Stimulated activated naive CD8-positive, alpha-beta T cell treated with anti-CD3 and anti-CD28 coated beads, Interleukin-15, Interleukin-2, amounts not matched to agents 100 ng/mL and 50 ng/mL, for 24 hours (primary cell): ENCODE measurements around the gene STEAP4.

Experiments
- H3K27ac Mint-ChIP-seq: one replicate; pipeline ENCODE4 v1.8.0; 2021; ENCODE audit warnings: mild to moderate bottlenecking, mixed read lengths
- H3K27me3 Mint-ChIP-seq: one replicate; pipeline ENCODE4 v1.8.0; 2021; ENCODE audit warnings: mixed read lengths
- H3K36me3 Mint-ChIP-seq: one replicate; pipeline ENCODE4 v1.8.0; 2021; ENCODE audit warnings: low read depth, mixed read lengths
- H3K4me1 Mint-ChIP-seq: one replicate; pipeline ENCODE4 v1.8.0; 2021; ENCODE audit warnings: low read depth, mixed read lengths
- H3K4me3 Mint-ChIP-seq: one replicate; pipeline ENCODE4 v1.8.0; 2021; ENCODE audit warnings: mild to moderate bottlenecking, mixed read lengths
- H3K9me3 Mint-ChIP-seq: one replicate; pipeline ENCODE4 v1.8.0; 2021; ENCODE audit warnings: mixed read lengths

Gene STEAP4

DNA sequence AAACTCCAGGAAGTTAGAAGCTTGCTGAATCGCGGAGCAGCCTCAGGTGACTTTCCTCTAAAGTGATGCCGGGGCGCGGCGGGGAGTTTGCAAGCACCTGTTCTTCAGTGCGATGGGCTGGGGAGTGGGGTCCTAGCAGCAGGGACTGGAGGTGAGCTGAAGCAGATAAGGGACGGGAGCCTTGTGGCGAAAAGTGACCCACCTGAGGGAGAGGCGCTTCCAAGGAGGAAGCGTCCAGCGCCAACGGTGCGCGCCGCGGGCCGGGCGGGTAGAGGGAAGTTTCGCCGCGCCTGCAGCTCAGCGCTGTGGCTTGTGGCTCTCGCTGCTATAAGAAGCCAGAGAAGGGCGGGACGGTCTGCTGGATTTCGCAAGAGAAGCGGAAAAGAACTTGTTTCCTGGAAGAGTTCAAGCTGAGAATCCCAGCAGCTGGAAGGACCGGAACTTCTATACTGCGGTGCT is at the start of gene STEAP4:
Gene STEAP4, minus strand, starts transcription at position 305 of the 459 bp plus-strand sequence. CDS start 22,625 bp downstream, outside the sequence.
- Mint-ChIP-seq H3K4me3 (peak within 1 kb of the TSS; percentile 13), H3K27ac (no peak within 1 kb of the TSS), H3K4me1 (peaks cover 4% of the 10 kb centered on the region), H3K9me3 (no peaks in the 10 kb centered on the region), H3K36me3 (no peaks in the 10 kb centered on the region), H3K27me3 (peaks cover 48% of the 10 kb centered on the region)

- no peak overlapping the region for H3K27ac Mint-ChIP-seq
- no peaks in the 10 kb centered on the region for H3K4me1 Mint-ChIP-seq
- peaks cover 21% of the 10 kb centered on the region for H3K27me3 Mint-ChIP-seq
- H3K9me3 Mint-ChIP-seq = no peaks in the 10 kb centered on the region
- H3K36me3 Mint-ChIP-seq = no peaks in the 10 kb centered on the region
- H3K4me3 Mint-ChIP-seq = no peak overlapping the region
Observed at GRCh38 chr7:88355011-88355410, 48.3 kb upstream of the STEAP4 start.

DNA sequence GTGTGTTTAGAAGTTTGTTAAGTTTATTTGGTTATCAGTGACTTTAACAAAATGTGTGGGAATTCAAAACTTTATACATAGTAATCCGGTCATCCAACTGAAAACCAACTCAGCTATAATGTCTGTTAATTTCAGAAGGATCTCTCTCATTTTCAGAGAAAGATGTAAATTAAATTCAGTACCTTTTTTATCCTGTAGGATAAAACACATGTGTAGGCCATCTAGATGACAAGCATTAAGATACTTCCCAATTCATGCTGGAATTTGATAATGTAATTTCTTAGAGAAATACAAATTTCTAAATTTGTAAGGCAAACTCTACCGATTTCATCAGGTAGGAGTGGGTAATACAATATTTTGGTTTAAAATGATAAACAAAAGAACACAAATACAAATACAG is 43.4 kb upstream of the STEAP4 start:
- H3K27ac Mint-ChIP-seq = no peak overlapping the region
- no peaks in the 10 kb centered on the region for H3K36me3 Mint-ChIP-seq
- H3K4me1 Mint-ChIP-seq = no peaks in the 10 kb centered on the region
- H3K4me3 Mint-ChIP-seq = no peak overlapping the region
- H3K27me3 Mint-ChIP-seq = peaks cover 29% of the 10 kb centered on the region
- H3K9me3 Mint-ChIP-seq = no peaks in the 10 kb centered on the region

DNA sequence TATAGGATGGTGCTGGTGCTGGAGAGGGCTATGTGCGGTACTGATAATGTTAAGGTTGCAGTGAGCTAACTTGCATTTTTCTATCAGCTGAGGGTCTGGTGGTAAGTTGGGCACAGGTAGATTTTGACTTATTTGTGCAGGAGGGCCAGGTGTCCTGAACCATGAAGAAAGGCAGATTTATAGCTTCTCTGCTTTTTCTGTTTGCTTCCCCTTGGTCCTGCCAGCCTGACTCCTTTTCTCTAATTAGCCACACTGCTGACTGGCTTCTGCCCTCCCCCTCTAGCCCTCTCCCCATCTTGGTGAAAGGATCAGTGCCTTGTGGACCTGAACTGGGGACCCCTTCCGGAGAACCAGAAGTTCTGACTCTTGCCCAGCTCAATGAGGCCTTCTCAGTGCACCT is 40.8 kb upstream of the STEAP4 start:
- Mint-ChIP-seq H3K27ac (no peak overlapping the region), H3K36me3 (no peaks in the 10 kb centered on the region), H3K9me3 (no peaks in the 10 kb centered on the region), H3K4me1 (no peaks in the 10 kb centered on the region), H3K4me3 (no peak overlapping the region), H3K27me3 (peaks cover 34% of the 10 kb centered on the region)

- Mint-ChIP-seq H3K4me3 (no peak overlapping the region), H3K4me1 (no peaks in the 10 kb centered on the region), H3K27me3 (peaks cover 36% of the 10 kb centered on the region), H3K36me3 (no peaks in the 10 kb centered on the region), H3K27ac (no peak overlapping the region), H3K9me3 (no peaks in the 10 kb centered on the region)
Observed at GRCh38 chr7:88347090-88347489, 40.4 kb upstream of the STEAP4 start.

- Mint-ChIP-seq H3K4me3 (no peak overlapping the region), H3K9me3 (no peaks in the 10 kb centered on the region)
Observed at GRCh38 chr7:88346357-88346756, 39.7 kb upstream of the STEAP4 start.

DNA sequence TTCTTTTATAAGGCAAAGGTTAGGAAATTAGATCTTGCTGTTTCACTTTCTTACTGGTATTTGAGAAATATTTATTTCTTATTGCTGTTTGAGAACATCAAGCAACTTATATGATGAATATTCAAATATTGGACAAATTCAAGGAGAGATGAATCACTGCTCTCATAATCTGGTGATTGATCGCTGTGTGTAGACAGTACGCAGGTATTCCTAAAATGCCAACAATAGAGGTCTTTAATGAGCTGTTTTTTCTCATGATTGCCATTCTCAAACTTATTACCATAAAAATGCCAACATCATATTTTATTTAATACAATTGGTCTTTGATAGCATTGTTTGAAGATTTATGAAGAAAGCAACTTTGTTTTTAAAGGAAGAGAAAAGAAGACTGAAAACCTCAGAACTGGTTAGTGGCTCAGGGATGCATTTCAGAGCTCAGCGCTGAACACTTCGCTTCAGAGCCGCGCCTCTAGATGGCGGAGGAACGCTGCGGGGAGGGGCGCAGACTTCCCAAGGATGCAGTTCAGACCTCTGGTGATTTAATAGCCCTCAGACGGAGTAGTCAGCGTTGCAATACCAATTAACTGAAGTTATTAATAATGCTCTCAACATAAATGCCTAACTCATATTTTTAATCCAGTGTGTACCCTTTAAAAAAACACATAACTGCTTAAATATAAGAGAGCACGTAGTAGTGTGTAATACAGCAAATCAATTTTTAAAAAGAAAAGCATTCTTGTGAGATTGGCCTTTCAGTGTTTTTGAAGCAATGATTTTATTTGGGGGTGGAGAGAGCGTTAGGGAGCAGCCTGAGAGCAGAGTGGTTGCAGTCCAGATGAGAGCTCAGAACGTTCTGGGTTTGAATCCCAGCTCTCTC is 38.5 kb upstream of the STEAP4 start:
- no peaks in the 10 kb centered on the region for H3K36me3 Mint-ChIP-seq
- no peaks in the 10 kb centered on the region for H3K4me1 Mint-ChIP-seq
- H3K4me3 Mint-ChIP-seq = no peak overlapping the region
- peaks cover 42% of the 10 kb centered on the region for H3K27me3 Mint-ChIP-seq
- no peaks in the 10 kb centered on the region for H3K9me3 Mint-ChIP-seq
- H3K27ac Mint-ChIP-seq = no peak overlapping the region

More at GRCh38 chr7:88346357-88346756, 39.7 kb upstream of the STEAP4 start:
- Mint-ChIP-seq H3K4me1 (no peaks in the 10 kb centered on the region), H3K36me3 (no peaks in the 10 kb centered on the region), H3K27ac (no peak overlapping the region), H3K27me3 (peaks cover 38% of the 10 kb centered on the region)

DNA sequence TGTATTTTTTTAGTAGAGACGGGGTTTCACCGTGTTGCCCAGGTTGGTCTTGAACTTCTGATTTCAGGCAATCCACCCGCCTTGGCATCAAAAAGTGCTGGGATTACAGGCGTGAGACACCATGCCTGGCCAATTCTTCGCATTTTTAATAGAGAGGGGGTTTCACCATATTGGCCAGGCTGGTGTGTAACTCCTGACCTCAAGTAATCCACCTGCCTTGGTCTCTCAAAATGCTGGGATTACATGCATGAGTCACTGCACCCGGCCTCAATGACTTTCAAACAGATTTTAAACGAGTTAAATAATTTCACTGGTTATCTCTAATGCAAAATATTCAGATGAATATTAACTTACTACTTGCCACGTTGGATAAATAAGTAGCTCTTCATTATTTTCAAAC is 37.6 kb upstream of the STEAP4 start:
- peaks cover 42% of the 10 kb centered on the region for H3K27me3 Mint-ChIP-seq

GRCh38 chr7:88339195-88339922 is 32.7 kb upstream of the STEAP4 start:
- H3K4me1 Mint-ChIP-seq = no peaks in the 10 kb centered on the region
- H3K36me3 Mint-ChIP-seq = no peaks in the 10 kb centered on the region
- H3K27ac Mint-ChIP-seq = no peak overlapping the region
- H3K27me3 Mint-ChIP-seq = peaks cover 39% of the 10 kb centered on the region
- H3K4me3 Mint-ChIP-seq = no peak overlapping the region
- H3K9me3 Mint-ChIP-seq = no peaks in the 10 kb centered on the region

More for the DNA sequence above, 37.6 kb upstream of the STEAP4 start:
- H3K9me3 Mint-ChIP-seq = no peaks in the 10 kb centered on the region
- no peaks in the 10 kb centered on the region for H3K36me3 Mint-ChIP-seq
- no peak overlapping the region for H3K4me3 Mint-ChIP-seq
- H3K4me1 Mint-ChIP-seq = no peaks in the 10 kb centered on the region
- no peak overlapping the region for H3K27ac Mint-ChIP-seq

DNA sequence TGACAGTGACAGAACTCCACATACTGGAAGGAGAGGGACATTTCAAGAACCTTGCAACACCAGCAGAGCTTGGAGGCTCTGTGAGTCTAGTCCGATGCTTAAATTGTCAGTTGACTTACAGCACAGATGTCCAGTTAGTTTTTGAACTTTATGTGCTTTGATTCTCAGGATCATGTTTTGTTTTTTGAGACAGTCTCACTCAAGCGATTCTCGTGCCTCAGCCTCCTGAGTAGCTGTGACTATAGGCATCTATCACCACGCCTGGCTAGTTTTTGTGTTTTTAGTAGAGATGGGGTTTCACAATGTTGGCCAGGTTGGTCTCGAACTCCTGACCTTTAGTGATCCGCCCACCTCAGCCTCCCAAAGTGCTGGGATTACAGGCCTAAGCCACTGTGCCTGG is 31.8 kb upstream of the STEAP4 start:
- peaks cover 36% of the 10 kb centered on the region for H3K27me3 Mint-ChIP-seq
- H3K4me1 Mint-ChIP-seq = no peaks in the 10 kb centered on the region
- no peaks in the 10 kb centered on the region for H3K36me3 Mint-ChIP-seq
- no peak overlapping the region for H3K4me3 Mint-ChIP-seq
- H3K27ac Mint-ChIP-seq = peak overlapping the region; percentile 40
- H3K9me3 Mint-ChIP-seq = no peaks in the 10 kb centered on the region

DNA sequence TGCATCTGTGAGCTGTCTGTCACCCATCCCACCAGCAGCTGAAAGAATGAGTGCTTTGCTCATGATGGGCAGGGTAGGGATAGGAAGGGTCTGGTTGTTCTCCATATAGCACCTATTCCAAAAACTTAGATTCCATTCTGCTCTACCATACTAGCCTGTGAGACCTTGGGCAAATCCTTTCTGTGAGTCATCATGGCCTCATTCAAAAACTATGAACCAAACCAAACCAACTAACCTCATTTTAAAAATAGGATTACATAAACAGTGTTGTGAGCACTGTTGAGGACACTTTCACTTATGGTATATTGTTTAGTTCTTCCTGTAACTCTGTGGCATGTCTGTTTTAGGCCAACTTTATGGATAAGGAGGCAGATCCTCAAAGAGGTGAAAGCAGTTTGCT is 30.9 kb upstream of the STEAP4 start:
- Mint-ChIP-seq H3K27ac (no peak overlapping the region), H3K36me3 (no peaks in the 10 kb centered on the region), H3K9me3 (no peaks in the 10 kb centered on the region), H3K4me3 (no peak overlapping the region), H3K27me3 (peaks cover 37% of the 10 kb centered on the region), H3K4me1 (no peaks in the 10 kb centered on the region)

GRCh38 chr7:88331322-88331721 is 24.6 kb upstream of the STEAP4 start:
- H3K27me3 Mint-ChIP-seq = peaks cover 19% of the 10 kb centered on the region
- H3K4me1 Mint-ChIP-seq = no peaks in the 10 kb centered on the region
- H3K9me3 Mint-ChIP-seq = no peaks in the 10 kb centered on the region
- H3K4me3 Mint-ChIP-seq = no peak overlapping the region
- no peak overlapping the region for H3K27ac Mint-ChIP-seq
- H3K36me3 Mint-ChIP-seq = no peaks in the 10 kb centered on the region

GRCh38 chr7:88329532-88330463 is 23.1 kb upstream of the STEAP4 start:
- H3K27me3 Mint-ChIP-seq = peaks cover 7% of the 10 kb centered on the region
- H3K4me3 Mint-ChIP-seq = no peak overlapping the region
- H3K36me3 Mint-ChIP-seq = no peaks in the 10 kb centered on the region
- H3K4me1 Mint-ChIP-seq = no peaks in the 10 kb centered on the region
- H3K9me3 Mint-ChIP-seq = no peaks in the 10 kb centered on the region
- H3K27ac Mint-ChIP-seq = no peak overlapping the region

DNA sequence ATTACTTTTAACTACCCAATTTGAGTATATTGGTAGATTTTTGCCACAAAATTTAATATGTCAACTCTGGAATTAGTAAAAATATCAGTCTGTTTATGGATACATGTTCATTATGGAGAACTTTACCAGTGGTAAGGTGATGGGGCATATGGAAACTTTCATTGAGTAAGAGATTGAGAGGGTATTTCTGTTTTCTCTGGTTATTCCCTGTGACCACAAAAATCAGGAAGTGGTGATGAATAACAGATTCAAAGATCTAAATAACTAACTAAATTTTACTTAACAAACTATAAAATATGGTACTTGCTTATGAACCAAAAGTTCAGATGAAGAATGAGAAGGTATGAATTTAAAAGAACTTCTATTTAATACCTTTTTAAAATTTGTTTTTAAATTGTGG is 22.1 kb upstream of the STEAP4 start:
- Mint-ChIP-seq H3K9me3 (no peaks in the 10 kb centered on the region), H3K4me1 (no peaks in the 10 kb centered on the region), H3K4me3 (no peak overlapping the region), H3K36me3 (no peaks in the 10 kb centered on the region), H3K27ac (no peak overlapping the region), H3K27me3 (peaks cover 6% of the 10 kb centered on the region)
